Breast epithelium (tissue), 3 donors: ENCODE data around the gene GGA3.

Experiments
- CTCF ChIP-seq, 3 donors: fragments of 450-650 bp; IDR thresholded peaks; one replicate each; pipeline ENCODE4 v1.5.1; 2016 to 2017; ENCODE audit warnings: antibody characterized with exemption in 3 of 3, mild to moderate bottlenecking in 3 of 3, moderate library complexity in 3 of 3
- POLR2A ChIP-seq: fragments of 450-650 bp; IDR thresholded peaks from one replicate; pipeline ENCODE4 v1.6.1; 2016; ENCODE audit warnings: antibody characterized with exemption, mild to moderate bottlenecking, moderate library complexity
- POLR2AphosphoS5 ChIP-seq, 3 donors: sonication (generic); formaldehyde crosslinking; IDR thresholded peaks; one replicate each; pipeline ENCODE4 v1.6.1; 2017; ENCODE audit warnings: antibody characterized with exemption in 3 of 3

GRCh38 chr17:75231741-75232464, 29.5 kb downstream of the GGA3 start:
- TF ChIP-seq POLR2A (no peak), POLR2AphosphoS5 (IDR thresholded peaks at IDR 0.05) (no peak), CTCF (IDR thresholded peaks at IDR 0.05) (no peak)
